GM21786 (cell line): ENCODE results near the gene MACROD2.

Source experiments
- ATAC-seq: cut with Tn5 transposase; IDR thresholded peaks from one replicate; pipeline ENCODE4 v1.9.1; 2021; ENCODE audit not compliant: unreplicated experiment

MACROD2 gene

DNA sequence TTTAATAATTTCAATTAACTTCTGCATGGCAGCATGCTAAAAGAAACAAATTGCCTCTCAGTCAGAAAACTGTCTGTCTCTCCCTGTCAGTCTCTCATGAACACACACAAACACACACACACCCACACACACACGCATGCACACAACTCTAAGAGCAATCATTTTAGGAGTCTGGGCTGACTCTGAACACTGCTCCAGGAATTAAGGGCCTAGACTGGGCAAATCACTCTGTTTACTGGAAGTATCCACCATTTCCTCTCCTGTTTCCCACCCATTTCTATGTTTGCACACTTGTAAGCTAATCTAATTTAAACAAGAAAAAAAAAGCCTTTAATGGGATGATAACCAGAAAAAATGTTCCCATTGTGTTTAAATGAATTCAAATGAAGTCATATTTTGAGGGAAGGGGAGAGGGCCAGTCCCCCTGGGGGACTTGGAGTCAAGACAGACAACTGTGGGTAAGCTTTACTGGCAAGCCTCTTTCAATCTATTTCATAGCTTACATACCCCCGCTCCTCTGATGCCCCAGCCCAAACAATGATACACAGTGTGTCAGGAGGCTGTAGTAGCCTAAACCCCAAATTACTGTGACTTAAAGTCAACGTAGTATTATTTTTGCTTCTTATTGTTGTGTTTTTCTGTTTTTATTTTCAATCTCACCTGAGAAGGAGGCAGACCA, 789.9 kb downstream of the MACROD2 start:
- no peak for ATAC-seq

DNA sequence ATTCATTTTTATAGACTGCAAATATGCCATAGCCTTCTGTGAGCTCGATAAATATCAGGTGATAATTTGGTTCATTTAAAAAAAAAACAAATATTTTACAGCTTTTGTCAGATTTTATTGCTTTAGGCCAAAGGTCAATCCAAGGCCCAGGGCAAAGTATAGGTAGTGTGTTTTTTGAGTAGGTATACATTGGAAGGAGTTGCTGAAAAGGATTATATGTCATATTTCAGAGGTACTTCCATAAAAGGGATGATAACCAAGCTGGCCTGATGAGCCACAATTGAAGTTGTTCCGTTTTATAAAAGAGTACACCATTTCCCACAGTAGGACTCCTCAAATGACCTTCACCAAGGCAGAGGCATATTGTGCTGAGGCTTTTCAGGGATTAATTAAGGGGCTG, 794.9 kb downstream of the MACROD2 start:
- no peak for ATAC-seq

DNA sequence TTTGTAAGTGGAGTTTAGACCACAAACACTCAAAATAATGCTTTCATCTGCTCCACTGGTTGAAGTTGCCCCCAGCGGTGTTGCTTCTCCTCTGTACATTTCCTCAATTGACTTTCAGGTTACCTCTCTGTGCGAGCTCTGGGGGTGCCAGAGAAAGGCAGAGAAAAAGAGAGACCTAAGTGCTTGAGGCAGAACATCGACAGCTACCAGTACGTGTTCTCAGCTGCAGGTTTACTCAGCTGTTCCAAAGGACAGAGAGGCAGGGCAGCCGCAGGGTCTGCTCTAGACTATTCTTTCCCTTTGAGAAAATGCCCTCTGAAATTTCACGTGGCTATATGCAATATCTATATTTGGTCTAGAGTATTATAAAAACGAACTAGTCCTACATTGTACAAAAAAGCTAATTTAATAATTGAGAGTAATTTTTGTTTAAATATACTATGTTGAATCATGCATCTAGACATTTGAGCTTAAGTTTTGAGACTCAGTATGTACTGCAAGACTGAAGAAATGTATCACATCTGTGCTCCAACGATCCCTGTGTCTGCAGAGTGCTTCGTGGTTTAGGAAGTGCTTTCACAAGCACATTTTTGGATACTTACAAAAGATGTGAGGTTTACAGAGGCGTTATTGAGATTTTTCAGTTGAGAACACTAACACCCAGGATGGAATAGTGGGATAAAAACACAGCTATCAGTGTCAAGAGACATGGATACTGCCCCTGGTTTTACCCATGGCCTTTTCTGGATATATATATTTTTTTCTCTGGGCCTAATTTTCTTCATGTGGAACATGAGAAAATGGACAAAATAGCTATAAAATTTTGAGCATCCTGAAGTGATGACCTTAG, 795.7 kb downstream of the MACROD2 start:
- no peak for ATAC-seq

DNA sequence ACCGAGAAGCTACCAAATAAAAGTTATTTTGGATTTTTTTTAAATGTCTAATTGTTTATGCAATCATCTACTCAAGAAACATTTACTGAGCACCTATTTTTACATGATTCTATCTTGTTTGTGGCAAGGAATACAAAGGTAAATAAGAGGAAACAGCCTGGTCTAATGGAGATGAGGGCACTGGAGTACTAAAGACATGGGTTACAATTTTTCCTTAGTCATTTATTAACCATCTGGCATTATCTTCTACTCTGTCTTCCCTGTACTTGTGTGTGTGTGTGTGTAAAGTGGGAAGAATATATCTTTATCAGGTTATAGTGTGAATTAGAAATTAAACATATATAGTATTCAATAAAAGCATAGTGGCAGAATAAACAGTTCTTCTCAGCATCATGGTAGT, 797.6 kb downstream of the MACROD2 start:
- ATAC-seq = no peak

DNA sequence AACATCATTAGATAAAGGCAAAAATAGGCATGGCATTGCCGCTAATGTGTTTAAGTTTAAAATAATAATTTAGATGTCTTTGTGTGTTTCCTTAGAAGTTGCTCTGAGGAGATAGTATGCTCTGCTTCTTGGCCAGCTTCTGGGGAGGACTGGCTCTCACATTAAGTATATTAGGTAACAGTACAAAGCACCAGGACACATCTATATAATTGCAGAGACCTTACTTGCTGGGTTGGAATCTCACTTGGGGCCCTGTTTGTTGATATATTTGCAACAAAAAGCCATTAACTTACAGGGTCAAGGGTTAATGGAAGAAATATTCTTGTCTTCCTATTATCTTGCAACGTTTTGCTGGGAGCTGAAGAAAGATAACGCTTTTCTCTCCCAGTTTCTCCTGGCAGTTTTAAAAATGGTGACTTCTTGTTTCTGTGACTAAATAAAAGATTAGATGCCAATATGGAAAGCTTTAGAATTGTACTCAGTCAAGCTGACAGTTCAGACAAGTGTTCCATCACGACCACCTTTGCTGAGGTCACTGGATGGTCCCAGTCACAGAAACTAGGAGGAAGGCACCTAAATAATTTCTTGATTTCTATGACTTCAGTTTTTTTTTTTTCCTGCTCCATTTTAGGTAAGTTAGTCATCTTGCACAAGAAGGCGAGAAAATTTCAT, 804.4 kb downstream of the MACROD2 start:
- ATAC-seq = no peak

DNA sequence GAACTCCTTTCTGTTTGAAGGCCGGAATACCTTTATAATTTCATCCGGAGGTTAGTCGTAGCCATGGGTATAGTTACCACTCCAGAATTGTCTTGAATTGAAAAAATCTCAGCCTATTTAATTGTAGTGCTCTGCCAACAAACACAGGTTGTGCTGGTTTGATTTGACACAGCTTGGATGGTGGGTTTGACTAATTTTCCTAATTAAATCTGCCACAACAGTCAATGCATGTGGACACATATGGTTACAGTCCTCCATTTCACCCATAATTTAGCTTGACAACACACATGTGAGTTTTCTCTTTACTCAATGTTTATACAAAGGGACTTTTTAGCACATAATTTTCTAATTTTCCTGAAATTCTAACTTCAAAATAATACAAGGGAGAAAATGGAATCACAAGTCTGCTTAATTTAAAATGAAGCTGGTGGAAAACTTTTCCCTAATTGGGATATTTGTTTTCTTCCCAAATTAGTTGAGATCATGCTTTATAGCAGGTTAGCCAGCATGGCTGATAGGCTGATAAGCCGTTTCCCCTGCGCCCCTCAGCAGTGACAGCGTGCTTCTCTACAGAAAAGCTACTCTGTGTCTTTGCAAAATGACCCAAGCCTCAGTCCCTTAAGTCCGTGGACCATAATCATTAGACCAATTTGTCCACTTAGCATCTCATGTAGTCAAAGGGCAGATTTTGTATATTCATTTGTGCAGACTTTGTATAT, 805.5 kb downstream of the MACROD2 start:
- no peak for ATAC-seq

DNA sequence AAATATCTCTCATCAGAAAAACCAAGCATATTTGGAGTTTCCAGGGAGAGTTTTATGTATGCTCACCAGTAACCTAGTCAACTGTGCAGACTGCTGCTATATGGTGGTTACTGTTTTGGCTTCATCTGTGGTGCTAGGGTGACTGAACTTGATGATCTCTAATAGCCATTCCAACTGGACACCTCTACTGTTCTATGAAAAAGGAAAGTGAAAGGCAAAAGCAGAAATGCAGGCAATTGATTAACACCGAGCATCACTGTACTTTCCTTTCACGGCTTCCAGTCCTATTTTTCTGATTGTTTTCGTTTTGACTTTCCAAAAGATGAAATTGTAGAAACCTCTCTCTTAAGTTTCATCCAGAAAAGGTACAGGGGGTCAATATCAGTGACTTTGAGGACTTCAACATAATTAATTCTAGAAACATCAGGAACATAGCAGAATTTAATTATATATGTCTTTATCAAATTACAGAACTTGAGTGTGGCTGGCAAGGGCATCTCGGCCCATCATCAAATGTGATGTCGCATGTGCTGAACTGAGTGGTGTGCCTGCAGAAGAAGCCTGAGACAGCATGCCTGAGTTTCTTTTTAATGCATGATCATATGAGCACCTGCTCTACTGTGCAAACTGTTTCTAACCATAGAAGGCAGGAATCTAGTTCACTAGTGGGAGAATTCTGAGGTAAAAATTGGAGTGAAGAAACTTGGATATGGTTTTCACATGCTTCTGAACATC, 806.4 kb downstream of the MACROD2 start:
- ATAC-seq = no peak

DNA sequence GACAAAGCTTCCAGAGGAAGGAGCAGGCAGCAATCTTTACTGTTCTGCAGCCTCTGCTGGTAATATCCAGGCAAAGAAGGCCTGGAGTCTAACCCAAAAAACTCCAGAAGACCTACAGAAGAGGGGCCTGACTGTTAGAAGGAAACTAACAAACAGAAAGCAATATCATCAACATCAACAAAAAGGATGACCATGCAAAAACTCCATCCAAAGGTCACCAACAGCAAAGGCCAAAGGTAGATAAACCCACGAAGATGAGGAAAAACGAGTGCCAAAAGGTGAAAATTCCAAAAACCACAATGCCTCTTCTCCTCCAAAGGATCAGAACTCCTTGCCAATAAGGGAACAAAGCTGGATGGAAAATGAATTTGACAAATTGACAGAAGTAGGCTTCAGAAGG, 811.9 kb downstream of the MACROD2 start:
- no peak for ATAC-seq

DNA sequence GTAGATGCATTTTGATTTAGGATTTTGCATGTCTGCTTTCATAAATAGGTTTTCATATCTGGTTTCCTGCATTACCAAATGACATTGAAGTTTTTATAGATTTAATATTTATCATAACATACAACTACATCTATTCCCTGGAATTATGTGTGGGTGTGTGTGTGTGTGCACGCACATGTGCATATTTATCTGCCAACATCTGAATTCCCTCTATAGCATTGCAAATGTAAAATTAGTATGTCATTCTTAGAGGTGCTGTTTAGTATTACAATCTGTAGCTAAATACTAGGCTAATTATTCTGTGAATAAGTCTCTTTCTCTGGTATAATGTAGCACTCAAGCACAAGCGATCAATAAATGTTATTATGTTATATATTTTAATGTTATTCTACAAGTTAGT, 820.0 kb downstream of the MACROD2 start:
- ATAC-seq = no peak

DNA sequence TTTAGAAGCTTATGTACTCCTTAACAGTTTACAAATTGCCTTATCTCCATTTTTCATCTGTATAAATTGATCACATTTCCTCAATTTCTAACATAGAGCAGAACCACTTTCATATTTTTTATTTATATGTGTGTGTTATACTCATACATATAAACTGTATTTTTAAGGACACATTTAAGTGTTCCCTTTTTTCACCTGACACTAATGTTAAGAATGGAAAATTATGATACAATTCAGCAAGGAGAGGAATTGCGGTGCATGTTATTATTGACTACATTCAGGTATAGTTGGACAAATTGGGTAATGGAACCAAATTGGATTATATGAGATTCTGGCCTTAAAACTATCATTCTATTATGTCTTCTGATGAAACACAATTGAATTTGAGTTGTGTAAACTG, 821.2 kb downstream of the MACROD2 start:
- no peak for ATAC-seq

DNA sequence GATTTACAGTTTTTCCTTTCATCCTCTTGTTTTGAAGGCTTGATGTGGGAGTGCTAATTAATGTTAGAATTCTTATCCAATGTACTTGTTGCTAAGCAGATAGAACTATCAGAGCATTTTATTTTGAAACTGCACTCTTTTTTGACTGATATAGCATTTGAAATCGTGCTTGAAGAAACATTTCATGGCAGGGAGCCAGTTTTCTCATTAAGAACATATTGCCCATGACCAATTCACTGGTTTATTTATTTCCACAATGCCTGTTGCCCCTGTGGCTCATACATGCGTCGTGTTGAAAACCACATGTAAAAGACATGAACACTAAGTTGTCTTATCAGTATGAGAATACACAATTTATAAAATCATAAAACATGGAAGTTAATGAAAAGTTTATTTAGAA, 821.8 kb downstream of the MACROD2 start:
- no peak for ATAC-seq

DNA sequence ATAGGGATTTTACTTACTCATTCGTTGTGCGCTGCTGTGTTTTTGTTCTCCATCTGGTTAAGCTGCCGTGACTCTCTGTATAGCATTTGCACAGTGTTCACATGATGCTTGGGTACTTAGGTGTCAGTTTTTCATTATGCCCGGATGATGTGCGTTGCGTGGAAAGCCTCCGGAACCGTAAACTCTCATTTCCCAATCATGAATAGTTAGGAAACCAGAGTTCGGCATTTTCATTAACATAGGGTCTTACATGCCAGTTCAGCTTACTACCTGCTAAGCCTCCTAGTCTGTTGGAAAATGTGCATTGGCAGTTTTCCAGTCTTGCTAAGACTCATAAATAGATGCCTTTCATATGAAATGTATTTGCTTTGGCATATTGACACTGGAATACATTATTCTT, 825.5 kb downstream of the MACROD2 start:
- ATAC-seq = no peak

DNA sequence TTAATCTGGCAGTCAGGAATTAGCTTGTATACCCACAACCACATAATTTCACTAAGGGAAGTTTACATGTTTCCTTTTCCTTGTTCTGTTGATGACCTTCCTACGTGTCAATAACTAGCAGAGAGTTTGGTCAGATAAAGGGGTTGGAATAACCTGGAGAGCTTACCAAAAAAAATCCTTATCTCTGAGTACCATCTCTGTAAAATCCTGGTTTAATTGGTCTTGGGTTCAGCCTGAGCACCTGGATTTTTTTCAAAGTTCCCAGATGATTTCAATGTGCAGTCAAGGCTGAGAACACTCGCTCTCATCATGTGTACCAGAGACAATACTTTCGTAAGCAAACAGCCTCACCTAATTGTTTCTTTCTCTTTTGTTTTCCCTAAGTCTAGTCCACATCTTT, 825.9 kb downstream of the MACROD2 start:
- ATAC-seq = no peak

DNA sequence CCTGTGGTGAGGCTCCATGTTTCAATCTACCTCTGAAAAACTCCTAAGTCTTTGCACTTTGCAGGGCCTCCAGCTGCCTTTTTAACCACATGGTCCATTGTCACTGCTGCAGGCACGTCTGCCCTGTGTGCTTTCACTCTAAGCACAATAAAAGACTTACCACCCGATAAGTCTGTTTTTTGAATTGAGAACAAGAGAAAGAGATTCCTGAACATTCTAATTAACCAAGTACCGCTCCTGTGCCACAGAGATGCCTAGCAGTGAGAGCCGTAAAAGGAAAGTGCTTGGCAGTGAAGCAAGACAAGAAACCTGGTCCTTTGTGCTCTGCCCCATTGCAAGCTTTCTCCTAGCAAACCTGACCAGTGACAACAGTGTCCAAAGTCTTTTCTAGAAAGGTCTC, 829.7 kb downstream of the MACROD2 start:
- ATAC-seq = no peak

DNA sequence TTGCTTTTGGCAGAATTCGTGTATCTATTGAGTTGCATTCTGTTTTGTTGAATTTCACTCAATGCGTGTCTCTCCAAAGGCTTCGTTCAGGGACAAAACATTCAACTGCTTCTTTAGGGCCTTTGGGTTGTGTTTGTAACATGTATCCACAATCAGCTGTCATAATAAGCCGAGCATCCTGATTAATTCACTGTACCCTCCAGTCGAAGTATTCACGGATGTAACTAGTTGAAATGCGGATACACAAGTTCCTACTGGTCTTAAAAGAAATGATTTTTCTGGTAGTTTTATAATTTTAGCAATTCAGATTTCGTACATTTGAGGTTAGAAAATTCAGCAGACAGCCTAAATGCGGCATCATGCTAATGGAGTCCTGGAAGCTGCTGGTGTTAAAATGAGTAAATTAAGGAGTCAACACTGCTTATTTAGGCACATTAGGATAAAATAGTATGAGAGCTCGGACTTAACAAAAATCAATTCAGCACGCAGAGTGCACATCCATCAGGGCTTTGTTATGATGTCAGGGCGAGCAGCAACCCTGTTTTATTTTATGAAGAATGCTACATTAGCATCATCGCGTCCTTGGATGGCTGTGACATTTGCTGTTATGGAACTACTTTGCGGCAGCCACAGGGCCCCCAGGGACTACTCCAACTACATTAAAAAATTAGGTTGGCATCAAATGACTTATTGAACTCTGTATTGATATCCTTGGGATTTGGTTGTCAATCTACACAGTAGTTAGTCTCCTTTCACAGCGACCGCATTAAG, 831.4 kb downstream of the MACROD2 start:
- no peak for ATAC-seq

DNA sequence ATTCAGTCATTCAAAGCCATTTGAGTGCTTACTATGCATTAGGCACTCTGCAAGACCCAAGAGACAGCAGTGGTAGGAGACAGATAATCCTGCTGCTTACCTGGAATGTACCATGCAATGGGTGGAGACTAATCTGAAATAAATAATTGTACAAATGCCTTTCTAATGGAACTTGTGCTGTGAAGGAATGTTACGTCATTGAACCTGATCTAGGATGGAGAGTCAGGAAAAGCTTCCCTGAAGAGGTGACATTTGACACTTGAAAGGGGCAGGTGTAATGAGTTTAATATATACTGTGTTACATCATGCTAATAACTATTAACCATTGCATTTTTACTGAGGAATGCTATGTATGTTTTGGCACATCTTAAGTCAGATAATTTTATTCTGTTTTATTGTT, 833.1 kb downstream of the MACROD2 start:
- no peak for ATAC-seq

DNA sequence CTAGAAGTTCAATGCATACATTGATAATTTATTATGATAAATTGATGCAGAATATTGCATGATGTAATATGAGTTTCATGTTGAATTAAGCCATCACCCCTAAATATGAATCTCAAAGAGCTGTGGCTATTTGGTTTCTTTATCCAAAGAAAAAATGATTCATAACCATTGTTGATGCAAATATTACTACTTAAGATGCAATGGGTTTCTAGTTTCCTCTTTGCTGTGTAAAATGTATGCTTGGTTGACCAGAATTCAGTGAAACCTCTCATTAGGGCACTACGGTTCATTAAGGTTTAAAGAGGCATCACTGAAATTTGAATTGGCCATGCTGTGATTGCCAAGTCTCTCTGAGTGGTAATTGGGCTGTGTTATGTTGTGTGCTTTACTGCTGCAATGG, 834.6 kb downstream of the MACROD2 start:
- peak; percentile 45 for ATAC-seq

DNA sequence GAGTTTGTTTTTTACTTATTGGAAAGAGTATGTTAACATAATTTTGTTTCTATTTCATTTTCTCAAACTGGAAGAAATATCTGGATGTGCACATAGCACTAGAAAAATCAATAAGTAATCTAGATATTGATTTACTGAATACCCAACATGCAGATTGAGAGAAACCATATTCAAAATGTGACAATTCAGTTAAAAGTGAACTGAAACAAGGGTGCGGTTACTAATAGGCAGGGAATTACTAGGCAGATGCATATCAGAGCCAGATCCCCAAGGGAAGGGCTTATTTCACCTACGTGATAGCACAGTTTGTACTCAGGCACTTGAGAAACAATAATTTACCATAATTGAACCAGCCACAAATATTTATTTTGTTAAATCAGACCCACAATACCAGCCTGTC, 835.1 kb downstream of the MACROD2 start:
- ATAC-seq = peak; percentile 74

DNA sequence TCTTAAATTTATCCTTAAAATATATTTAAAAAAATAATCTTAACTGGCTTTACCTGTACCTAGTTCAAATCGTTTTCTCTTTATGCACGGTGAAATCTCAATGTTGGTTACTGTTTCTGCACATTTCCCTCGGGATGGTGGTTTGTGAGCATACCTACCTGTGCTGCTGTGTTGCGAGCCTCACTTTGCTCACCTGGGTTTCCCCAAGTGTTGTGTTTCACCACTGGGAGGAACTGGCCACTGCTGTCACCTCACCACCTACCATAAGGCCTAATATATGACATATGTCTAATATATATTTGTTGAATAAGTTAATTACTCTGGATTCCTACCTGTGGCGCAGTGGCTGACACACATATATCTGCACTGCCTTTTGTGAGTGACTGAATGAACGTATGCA, 835.6 kb downstream of the MACROD2 start:
- ATAC-seq = no peak

DNA sequence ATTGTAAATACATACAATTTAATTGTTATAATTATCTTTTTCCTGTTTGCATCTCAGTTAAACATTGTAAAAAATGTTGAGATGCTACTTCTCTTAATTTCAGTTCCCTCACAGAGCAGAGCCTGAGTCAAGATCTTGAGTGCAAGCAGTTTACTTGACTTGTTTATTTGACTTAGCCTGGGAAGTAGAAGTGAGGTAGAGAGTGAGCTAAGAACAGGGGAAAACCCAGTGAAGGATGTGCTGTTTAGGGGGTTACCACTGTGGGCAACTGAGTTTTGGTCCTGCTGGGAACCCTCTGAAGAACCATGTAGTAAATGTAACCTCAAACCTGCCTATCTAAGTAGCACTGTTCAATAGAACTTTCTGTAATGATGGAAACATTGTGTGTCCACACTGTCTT, 837.3 kb downstream of the MACROD2 start:
- ATAC-seq = peak; percentile 62
